ENCODE results near the gene SLC16A3. TPM values are rescaled to one million over a fixed set of nuclear protein-coding genes. Genes with fewer than 3 reads are reported as not detected.

Gene SLC16A3
- total and polyA plus RNA-seq, 9 of the 15 experiments (the other 6 are each of a cell fraction or from before 2014, with no cell fraction given) = 0.11 to 5.4 (median 1.2) TPM; not detected in 2

DNA sequence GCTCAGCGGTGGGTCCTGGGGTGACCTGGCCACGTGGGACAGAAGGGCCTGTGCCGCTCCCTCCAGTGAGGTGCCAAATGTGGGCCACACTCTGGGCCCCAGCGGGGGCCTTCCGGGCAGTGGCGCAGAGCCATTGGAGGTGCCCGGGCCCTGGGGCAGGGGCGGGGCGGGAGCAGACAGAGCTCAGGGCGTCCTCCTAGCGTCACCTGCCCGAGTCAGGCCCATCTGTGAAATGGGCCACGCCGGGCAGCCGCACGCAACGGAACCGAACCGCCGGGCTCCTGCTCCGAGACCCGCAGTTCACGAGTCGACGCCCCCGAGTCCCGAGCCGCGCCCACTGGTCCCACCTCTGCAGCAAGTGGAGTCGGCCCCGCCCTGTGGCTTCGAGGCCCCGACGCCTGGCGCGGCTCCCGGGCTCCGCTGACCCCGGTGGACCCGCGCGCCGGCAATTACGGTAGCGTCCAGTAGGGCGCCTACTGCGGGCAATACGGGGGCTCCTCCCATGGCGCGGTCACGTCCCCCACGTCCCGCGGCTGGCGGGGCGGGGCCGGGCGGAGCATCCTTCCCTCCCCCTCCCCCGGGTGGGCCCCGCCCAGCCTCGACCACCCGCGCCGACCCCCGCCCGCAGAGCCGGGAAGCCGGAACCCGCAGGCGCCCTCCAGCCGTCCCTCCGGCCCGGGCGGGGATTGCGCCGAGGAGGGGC, 1.9 kb downstream of the SLC16A3 start (continued):
- TF ChIP-seq CXXC5 (CRISPR knock-in tag; IDR thresholded peaks at IDR 0.05) = peak; percentile 96
- TF ChIP-seq PHB (CRISPR knock-in tag; IDR thresholded peaks at IDR 0.05) = no peak
- TF ChIP-seq ZNF174 (CRISPR knock-in tag; IDR thresholded peaks at IDR 0.05) = no peak
- peak; percentile 53; the same call in 1 of the 2 replicates for TF ChIP-seq NBN (IDR thresholded peaks at IDR 0.05; ENCODE audit: low read depth)
- no peak; the same call in 1 of the 2 replicates for TF ChIP-seq HDAC2 (IDR thresholded peaks at IDR 0.05)
- TF ChIP-seq, protein P1, sequence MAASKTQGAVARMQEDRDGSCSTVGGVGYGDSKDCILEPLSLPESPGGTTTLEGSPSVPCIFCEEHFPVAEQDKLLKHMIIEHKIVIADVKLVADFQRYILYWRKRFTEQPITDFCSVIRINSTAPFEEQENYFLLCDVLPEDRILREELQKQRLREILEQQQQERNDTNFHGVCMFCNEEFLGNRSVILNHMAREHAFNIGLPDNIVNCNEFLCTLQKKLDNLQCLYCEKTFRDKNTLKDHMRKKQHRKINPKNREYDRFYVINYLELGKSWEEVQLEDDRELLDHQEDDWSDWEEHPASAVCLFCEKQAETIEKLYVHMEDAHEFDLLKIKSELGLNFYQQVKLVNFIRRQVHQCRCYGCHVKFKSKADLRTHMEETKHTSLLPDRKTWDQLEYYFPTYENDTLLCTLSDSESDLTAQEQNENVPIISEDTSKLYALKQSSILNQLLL (CRISPR knock-in tag; IDR thresholded peaks at IDR 0.05; ENCODE audit: borderline replicate concordance) = no peak
- TF ChIP-seq SNAPC5 (CRISPR knock-in tag; IDR thresholded peaks at IDR 0.05) = no peak
- TF ChIP-seq, protein P2, sequence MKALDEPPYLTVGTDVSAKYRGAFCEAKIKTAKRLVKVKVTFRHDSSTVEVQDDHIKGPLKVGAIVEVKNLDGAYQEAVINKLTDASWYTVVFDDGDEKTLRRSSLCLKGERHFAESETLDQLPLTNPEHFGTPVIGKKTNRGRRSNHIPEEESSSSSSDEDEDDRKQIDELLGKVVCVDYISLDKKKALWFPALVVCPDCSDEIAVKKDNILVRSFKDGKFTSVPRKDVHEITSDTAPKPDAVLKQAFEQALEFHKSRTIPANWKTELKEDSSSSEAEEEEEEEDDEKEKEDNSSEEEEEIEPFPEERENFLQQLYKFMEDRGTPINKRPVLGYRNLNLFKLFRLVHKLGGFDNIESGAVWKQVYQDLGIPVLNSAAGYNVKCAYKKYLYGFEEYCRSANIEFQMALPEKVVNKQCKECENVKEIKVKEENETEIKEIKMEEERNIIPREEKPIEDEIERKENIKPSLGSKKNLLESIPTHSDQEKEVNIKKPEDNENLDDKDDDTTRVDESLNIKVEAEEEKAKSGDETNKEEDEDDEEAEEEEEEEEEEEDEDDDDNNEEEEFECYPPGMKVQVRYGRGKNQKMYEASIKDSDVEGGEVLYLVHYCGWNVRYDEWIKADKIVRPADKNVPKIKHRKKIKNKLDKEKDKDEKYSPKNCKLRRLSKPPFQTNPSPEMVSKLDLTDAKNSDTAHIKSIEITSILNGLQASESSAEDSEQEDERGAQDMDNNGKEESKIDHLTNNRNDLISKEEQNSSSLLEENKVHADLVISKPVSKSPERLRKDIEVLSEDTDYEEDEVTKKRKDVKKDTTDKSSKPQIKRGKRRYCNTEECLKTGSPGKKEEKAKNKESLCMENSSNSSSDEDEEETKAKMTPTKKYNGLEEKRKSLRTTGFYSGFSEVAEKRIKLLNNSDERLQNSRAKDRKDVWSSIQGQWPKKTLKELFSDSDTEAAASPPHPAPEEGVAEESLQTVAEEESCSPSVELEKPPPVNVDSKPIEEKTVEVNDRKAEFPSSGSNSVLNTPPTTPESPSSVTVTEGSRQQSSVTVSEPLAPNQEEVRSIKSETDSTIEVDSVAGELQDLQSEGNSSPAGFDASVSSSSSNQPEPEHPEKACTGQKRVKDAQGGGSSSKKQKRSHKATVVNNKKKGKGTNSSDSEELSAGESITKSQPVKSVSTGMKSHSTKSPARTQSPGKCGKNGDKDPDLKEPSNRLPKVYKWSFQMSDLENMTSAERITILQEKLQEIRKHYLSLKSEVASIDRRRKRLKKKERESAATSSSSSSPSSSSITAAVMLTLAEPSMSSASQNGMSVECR (CRISPR knock-in tag; IDR thresholded peaks at IDR 0.05) = 0 out of 2 replicates have a peak, but pooled peaks have one; percentile 13
- TF ChIP-seq, protein P3, sequence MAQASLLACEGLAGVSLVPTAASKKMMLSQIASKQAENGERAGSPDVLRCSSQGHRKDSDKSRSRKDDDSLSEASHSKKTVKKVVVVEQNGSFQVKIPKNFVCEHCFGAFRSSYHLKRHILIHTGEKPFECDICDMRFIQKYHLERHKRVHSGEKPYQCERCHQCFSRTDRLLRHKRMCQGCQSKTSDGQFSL (CRISPR knock-in tag; IDR thresholded peaks at IDR 0.05) = no peak
- TF ChIP-seq, protein P3 (tag; IDR thresholded peaks at IDR 0.05) = no peak
- no peak for TF ChIP-seq CHD2 (IDR thresholded peaks at IDR 0.05; ENCODE audit: low read depth, low read length)
- TF ChIP-seq, protein P4, sequence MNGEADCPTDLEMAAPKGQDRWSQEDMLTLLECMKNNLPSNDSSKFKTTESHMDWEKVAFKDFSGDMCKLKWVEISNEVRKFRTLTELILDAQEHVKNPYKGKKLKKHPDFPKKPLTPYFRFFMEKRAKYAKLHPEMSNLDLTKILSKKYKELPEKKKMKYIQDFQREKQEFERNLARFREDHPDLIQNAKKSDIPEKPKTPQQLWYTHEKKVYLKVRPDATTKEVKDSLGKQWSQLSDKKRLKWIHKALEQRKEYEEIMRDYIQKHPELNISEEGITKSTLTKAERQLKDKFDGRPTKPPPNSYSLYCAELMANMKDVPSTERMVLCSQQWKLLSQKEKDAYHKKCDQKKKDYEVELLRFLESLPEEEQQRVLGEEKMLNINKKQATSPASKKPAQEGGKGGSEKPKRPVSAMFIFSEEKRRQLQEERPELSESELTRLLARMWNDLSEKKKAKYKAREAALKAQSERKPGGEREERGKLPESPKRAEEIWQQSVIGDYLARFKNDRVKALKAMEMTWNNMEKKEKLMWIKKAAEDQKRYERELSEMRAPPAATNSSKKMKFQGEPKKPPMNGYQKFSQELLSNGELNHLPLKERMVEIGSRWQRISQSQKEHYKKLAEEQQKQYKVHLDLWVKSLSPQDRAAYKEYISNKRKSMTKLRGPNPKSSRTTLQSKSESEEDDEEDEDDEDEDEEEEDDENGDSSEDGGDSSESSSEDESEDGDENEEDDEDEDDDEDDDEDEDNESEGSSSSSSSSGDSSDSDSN (IDR thresholded peaks at IDR 0.05; ENCODE audit: borderline replicate concordance in 1 of 2, low read depth in 2 of 2, low read length in 2 of 2) = peak; percentile 69 to 89; a peak in 1 of 4 replicates
- 0 out of 2 replicates have a peak, but pooled peaks have one; percentile 32 for TF ChIP-seq ZNF766 (CRISPR knock-in tag; conservative IDR thresholded peaks at IDR 0.05)
- TF ChIP-seq MYC (IDR thresholded peaks at IDR 0.05; ENCODE audit: low read depth, low read length) = peak; percentile 54; the same call in 1 of the 2 replicates
- no peak; the same call in 1 of the 2 replicates for TF ChIP-seq MYC (CRISPR knock-in tag; IDR thresholded peaks at IDR 0.05; ENCODE audit: borderline replicate concordance, low read depth)
- TF ChIP-seq FOXK2 (conservative IDR thresholded peaks at IDR 0.05 in 1 of 2, IDR thresholded peaks at IDR 0.05 in 1 of 2; ENCODE audit: low read depth in 2 of 2) = no peak
- peak; percentile 46; the same call in 1 of the 2 replicates for TF ChIP-seq JUND (IDR thresholded peaks at IDR 0.05; ENCODE audit: borderline replicate concordance, low read depth, low read length)
- no peak; the same call in 2 of the 3 replicates for TF ChIP-seq JUND (tag; IDR thresholded peaks at IDR 0.05; ENCODE audit: borderline replicate concordance, low read depth, low read length)
